Esophagus muscularis mucosa (tissue), 4 donors: ENCODE data around the gene MLST8. TPM values are rescaled to one million over a fixed set of nuclear protein-coding genes. Genes with fewer than 3 reads are reported as not detected.

Experiments
- DNase-seq: peaks from one replicate; pipeline ENCODE4 v3.0.0-alpha.2; 2017; ENCODE audit errors: extremely low spot score
- H3K27ac ChIP-seq, 4 donors: fragments of 200-600 bp; sonication (generic); replicated peaks in 1 of 4; 1 replicate in 3 of 4; 2 replicates in 1 of 4; pipeline ENCODE4 v1.5.1; 2016 to 2019; ENCODE audit warnings: mild to moderate bottlenecking in 1 of 4
- H3K27me3 ChIP-seq, 4 donors: fragments of 200-600 bp; sonication (generic); one replicate each; pipeline versions ENCODE4 v1.5.1 to v1.6.0; 2016 to 2019
- H3K36me3 ChIP-seq, 4 donors: fragments of 200-600 bp; sonication (generic); one replicate each; pipeline ENCODE4 v1.5.1; 2016 to 2019
- H3K4me1 ChIP-seq, 4 donors: fragments of 200-600 bp; sonication (generic); one replicate each; pipeline ENCODE4 v1.5.1; 2016 to 2019
- H3K4me3 ChIP-seq, 4 donors: fragments of 200-600 bp; sonication (generic); 1 replicate in 2 of 4; 2 replicates in 2 of 4; pipeline ENCODE4 v1.5.1; 2016 to 2019; ENCODE audit warnings: mild to moderate bottlenecking in 4 of 4, moderate library complexity in 1 of 4
- H3K9me3 ChIP-seq, 4 donors: fragments of 200-600 bp; sonication (generic); 1 replicate in 3 of 4; 2 replicates in 1 of 4; pipeline ENCODE4 v1.5.1; 2016 to 2019
- EP300 ChIP-seq: sonication (generic); formaldehyde crosslinking; IDR thresholded peaks from one replicate; pipeline ENCODE4 v1.6.1; 2017; ENCODE audit warnings: antibody characterized with exemption
- POLR2A ChIP-seq: fragments of 450-650 bp; IDR thresholded peaks from one replicate; pipeline ENCODE4 v1.6.1; 2017; ENCODE audit warnings: antibody characterized with exemption, moderate library complexity, mild to moderate bottlenecking, low read depth
- POLR2AphosphoS5 ChIP-seq, 2 donors: sonication (generic); formaldehyde crosslinking; IDR thresholded peaks; one replicate each; pipeline ENCODE4 v1.6.1; 2017; ENCODE audit warnings: antibody characterized with exemption in 2 of 2
- WGBS: methylation state at CpG from one replicate; pipeline ENCODE4 v1.1.5; 2018; 5-methylcytosine and 5-hydroxymethylcytosine counted together
- intact Hi-C: fragments of 100-400 bp; cut with DNase I; formaldehyde crosslinking; loops from one replicate; pipeline ENCODE4 v1.15.1; 2023
- total RNA-seq, 4 donors: library from RNA; depleted of rRNA; stranded (reverse); fragments of >200 nt; gene quantifications; one replicate each; pipeline versions ENCODE4 v1.1.0 to v1.2.1, GENCODE V29; 2016
- TF ChIP-seq, protein P1 (sequence below), 3 experiments: fragments of 200-600 bp in 2 of 3; fragments of 450-650 bp in 1 of 3; sonication (generic) in 2 of 3; IDR thresholded peaks; one replicate each; pipeline ENCODE4 v1.5.1; 2017 to 2019; ENCODE audit warnings: antibody characterized with exemption in 3 of 3, mild to moderate bottlenecking in 2 of 3, moderate library complexity in 1 of 3

The MLST8 gene
- total RNA-seq, 4 donors from 2014 or later, result 23.7 to 62.8 (median 36.3) TPM

- TF ChIP-seq EP300 (no peak), POLR2AphosphoS5 (IDR thresholded peaks at IDR 0.05) (no peak), POLR2A (no peak)
- TF ChIP-seq, protein P1, sequence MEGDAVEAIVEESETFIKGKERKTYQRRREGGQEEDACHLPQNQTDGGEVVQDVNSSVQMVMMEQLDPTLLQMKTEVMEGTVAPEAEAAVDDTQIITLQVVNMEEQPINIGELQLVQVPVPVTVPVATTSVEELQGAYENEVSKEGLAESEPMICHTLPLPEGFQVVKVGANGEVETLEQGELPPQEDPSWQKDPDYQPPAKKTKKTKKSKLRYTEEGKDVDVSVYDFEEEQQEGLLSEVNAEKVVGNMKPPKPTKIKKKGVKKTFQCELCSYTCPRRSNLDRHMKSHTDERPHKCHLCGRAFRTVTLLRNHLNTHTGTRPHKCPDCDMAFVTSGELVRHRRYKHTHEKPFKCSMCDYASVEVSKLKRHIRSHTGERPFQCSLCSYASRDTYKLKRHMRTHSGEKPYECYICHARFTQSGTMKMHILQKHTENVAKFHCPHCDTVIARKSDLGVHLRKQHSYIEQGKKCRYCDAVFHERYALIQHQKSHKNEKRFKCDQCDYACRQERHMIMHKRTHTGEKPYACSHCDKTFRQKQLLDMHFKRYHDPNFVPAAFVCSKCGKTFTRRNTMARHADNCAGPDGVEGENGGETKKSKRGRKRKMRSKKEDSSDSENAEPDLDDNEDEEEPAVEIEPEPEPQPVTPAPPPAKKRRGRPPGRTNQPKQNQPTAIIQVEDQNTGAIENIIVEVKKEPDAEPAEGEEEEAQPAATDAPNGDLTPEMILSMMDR (IDR thresholded peaks at IDR 0.05), result no peak
- Histone ChIP-seq H3K4me1 (peaks cover 57 to 91% (median 88%) of the 10 kb centered on the region in 4 donors), H3K9me3 (no peaks in the 10 kb centered on the region), H3K27ac (peak overlapping the region; percentile 90 to 96 (median 93)), H3K27me3 (no peaks in the 10 kb centered on the region), H3K4me3 (peak overlapping the region in 3 of 4 donors; percentile 2 to 63 (median 41)), H3K36me3 (peaks cover 0 to 3% (median under 1%) of the 10 kb centered on the region in 4 donors)
- DNase-seq, result no peak
- intact Hi-C loops, result loop anchor here (5.0 kb wide), 1 partner anchor 94 kb away; the partner anchor contains the start of gene ECI1
- WGBS, result 66% methylated on average over 15 of the region's 15 CpGs
These were observed 47.0 kb upstream of the MLST8 start for GRCh38 chr16:2158262-2158638.

DNA sequence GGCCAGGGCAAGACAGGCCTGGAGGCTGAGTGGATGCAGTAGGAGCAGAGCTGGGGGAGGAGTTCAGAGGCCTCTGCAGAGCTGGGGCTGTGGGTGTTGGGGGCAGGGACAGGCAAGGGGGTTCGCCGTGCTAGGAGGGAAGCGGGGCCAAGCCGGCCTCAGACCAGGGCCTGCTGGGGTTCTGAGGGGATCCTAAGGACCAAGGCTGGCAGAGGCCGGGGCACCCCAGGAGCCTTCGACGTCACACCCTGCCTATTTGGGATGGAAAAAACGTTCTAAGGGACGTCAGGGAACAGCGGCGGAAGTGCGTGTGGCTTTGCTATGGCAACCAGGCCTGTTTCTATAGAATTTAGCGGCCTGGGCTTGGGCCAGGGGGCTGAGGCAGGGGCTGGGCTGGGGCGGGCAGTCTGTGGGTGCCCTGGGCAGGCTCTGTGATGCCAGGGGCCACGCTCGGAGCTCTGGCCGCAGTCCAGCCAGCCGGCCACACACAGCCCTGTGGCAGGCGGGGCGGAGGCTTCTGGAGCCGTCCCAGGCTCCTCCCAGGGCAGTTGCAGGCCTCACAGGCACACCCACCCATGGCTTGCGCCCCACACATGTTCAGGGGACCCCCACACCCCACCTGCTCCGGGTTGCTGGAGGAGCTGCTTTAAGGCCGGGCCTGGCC lies 45.9 kb upstream of the MLST8 start:
- DNase-seq, result no peak
- peak; percentile 20 for TF ChIP-seq EP300
- TF ChIP-seq, protein P1 (IDR thresholded peaks at IDR 0.05), result no peak
- no peak for TF ChIP-seq POLR2A
- peak; percentile 71 to 81 for TF ChIP-seq POLR2AphosphoS5 (IDR thresholded peaks at IDR 0.05)
- Histone ChIP-seq H3K4me3 (peak overlapping the region; percentile 41 to 55 (median 48)), H3K9me3 (no peaks in the 10 kb centered on the region), H3K27me3 (no peaks in the 10 kb centered on the region), H3K36me3 (peaks cover 0 to 10% (median 8%) of the 10 kb centered on the region in 4 donors), H3K27ac (peak overlapping the region; percentile 90 to 96 (median 93)), H3K4me1 (peaks cover 49 to 83% (median 79%) of the 10 kb centered on the region in 4 donors)
- intact Hi-C loops, result loop anchor here (5.0 kb wide), 1 partner anchor 93 kb away; the partner anchor contains the start of gene ECI1
- 41% methylated on average over 20 of the region's 24 CpGs for WGBS

DNA sequence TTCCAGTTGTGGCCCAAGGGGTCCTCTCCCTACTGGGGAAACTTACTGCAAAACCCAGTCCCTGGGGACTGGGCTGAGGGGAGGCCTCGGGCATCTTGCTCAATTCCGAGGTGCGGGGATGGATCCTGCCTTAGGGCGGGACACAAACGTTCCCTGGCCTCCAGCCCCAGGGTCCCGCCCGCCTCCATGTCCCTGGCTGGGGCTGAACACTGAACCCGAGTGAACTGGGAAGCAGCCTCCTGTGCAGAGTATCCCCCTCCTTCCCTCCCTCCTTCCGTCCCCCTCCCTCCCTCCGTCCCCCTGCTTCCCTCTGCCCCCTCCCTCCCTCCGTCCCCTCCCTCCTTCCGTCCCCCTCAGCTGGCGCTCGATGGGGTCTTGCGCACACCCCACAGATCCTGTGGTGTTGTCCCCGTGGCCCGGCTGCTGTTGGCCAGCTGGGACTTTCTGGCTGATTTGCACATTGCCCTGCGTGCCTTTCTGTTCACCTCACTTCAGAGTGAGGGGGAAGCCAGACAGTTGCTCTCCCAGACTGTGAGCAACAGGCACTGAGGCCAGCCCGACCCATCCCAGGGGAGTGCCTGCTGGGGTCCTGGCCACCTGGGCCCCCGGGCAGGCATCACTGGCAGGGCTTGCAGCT lies 44.2 kb upstream of the MLST8 start:
- DNase-seq, result no peak
- H3K27ac ChIP-seq, result peak overlapping the region; percentile 90 to 96 (median 93)
- intact Hi-C loops, result loop anchor here (5.0 kb wide), 1 partner anchor 51 kb away; the partner anchor contains the start of genes BRICD5 and PGP
- WGBS, result 49% methylated on average over 15 of the region's 20 CpGs
- TF ChIP-seq POLR2AphosphoS5 (IDR thresholded peaks at IDR 0.05) (peak; percentile 29 to 31), POLR2A (no peak), EP300 (no peak)
- TF ChIP-seq, protein P1 (IDR thresholded peaks at IDR 0.05), result no peak
- no peaks in the 10 kb centered on the region for H3K9me3 ChIP-seq
- peaks cover 0 to 16% (median 14%) of the 10 kb centered on the region in 4 donors for H3K36me3 ChIP-seq
- H3K4me1 ChIP-seq, result peaks cover 42 to 75% (median 72%) of the 10 kb centered on the region in 4 donors
- H3K27me3 ChIP-seq, result no peaks in the 10 kb centered on the region
- peak overlapping the region in 1 of 4 donors; percentile 33 for H3K4me3 ChIP-seq

GRCh38 chr16:2161911-2162310 lies 43.3 kb upstream of the MLST8 start:
- 96% methylated on average over 7 of the region's 10 CpGs for WGBS
- peak overlapping the region; percentile 90 to 96 (median 93) for H3K27ac ChIP-seq
- no peak overlapping the region for H3K4me3 ChIP-seq

More at GRCh38 chr16:2161911-2162310, 43.3 kb upstream of the MLST8 start:
- Histone ChIP-seq H3K36me3 (peaks cover 0 to 25% (median 21%) of the 10 kb centered on the region in 4 donors), H3K27me3 (no peaks in the 10 kb centered on the region), H3K9me3 (no peaks in the 10 kb centered on the region), H3K4me1 (peaks cover 33 to 66% (median 64%) of the 10 kb centered on the region in 4 donors)
- intact Hi-C loops, result loop anchor here (5.0 kb wide), 1 partner anchor 50 kb away; the partner anchor contains the start of genes BRICD5 and PGP
- no peak for DNase-seq
- TF ChIP-seq, protein P1 (IDR thresholded peaks at IDR 0.05), result no peak
- TF ChIP-seq POLR2A (no peak), EP300 (no peak), POLR2AphosphoS5 (IDR thresholded peaks at IDR 0.05) (no peak)
